Osteoblast (primary cell): ENCODE results near the gene ITPR3. TPM values are rescaled to one million over a fixed set of nuclear protein-coding genes. Genes with fewer than 3 reads are reported as not detected.

Source experiments
- DNase-seq: peaks from one replicate; pipeline ENCODE4 v3.0.0; 2011; ENCODE audit warnings: low spot score, mixed read lengths; ENCODE audit not compliant: insufficient read length; ENCODE audit errors: missing footprints
- H2AFZ ChIP-seq: 2 replicates; pipeline ENCODE4 v1.6.0; 2011; ENCODE audit warnings: mild to moderate bottlenecking, low read length
- H3K27ac ChIP-seq: 2 replicates; pipeline ENCODE4 v1.5.1; 2011; ENCODE audit warnings: mild to moderate bottlenecking, low read depth, low read length, moderate library complexity
- H3K27me3 ChIP-seq: 2 replicates; pipeline ENCODE4 v1.6.0; 2012; ENCODE audit warnings: mild to moderate bottlenecking, control low read depth, inconsistent platforms, low read length, moderate library complexity; ENCODE audit not compliant: insufficient read depth
- H3K36me3 ChIP-seq: 2 replicates; pipeline ENCODE4 v1.5.1; 2011; ENCODE audit warnings: mild to moderate bottlenecking, low read length, control low read depth, moderate library complexity; ENCODE audit not compliant: insufficient read depth
- H3K4me1 ChIP-seq: 2 replicates; pipeline ENCODE4 v1.5.1; 2011; ENCODE audit warnings: mild to moderate bottlenecking, low read length, control low read depth, moderate library complexity; ENCODE audit not compliant: insufficient read depth
- H3K4me2 ChIP-seq: 2 replicates; pipeline ENCODE4 v1.6.0; 2011; ENCODE audit warnings: mild to moderate bottlenecking, low read length; ENCODE audit not compliant: insufficient read depth
- H3K4me3 ChIP-seq: fragments of 200-600 bp; sonication (generic); 3 replicates; pipeline ENCODE4 v1.5.1; 2012; ENCODE audit warnings: mild to moderate bottlenecking, low read length, inconsistent platforms; ENCODE audit not compliant: insufficient read depth
- H3K79me2 ChIP-seq: 2 replicates; pipeline ENCODE4 v1.6.0; 2012; ENCODE audit warnings: mild to moderate bottlenecking, low read length, control low read depth, inconsistent platforms; ENCODE audit not compliant: insufficient read depth
- H3K9me3 ChIP-seq: 2 replicates; pipeline ENCODE4 v1.5.1; 2011; ENCODE audit warnings: low read depth, low read length, control low read depth
- H4K20me1 ChIP-seq: 2 replicates; pipeline ENCODE4 v1.6.0; 2012; ENCODE audit warnings: mild to moderate bottlenecking, low read length, control low read depth; ENCODE audit not compliant: insufficient read depth
- CTCF ChIP-seq: IDR thresholded peaks from 2 replicates; pipeline ENCODE4 v1.5.1; 2011; ENCODE audit warnings: mild to moderate bottlenecking, low read depth, low read length, moderate library complexity; ENCODE audit errors: extremely low read depth
- total RNA-seq: library from RNA; depleted of rRNA; stranded (reverse); fragments of >200 nt; gene quantifications from 2 replicates; pipeline ENCODE4 v1.2.3, GENCODE V29; 2012

Gene ITPR3
- total RNA-seq, 1 donor, result 46.7 TPM

- TF ChIP-seq CTCF, result no peak
- Histone ChIP-seq H3K4me2 (no peak overlapping the region), H3K4me1 (peaks cover 26% of the 10 kb centered on the region), H4K20me1 (no peaks in the 10 kb centered on the region), H3K36me3 (peaks cover 31% of the 10 kb centered on the region), H2AFZ (no peak overlapping the region), H3K27ac (no peak overlapping the region), H3K79me2 (no peaks in the 10 kb centered on the region), H3K4me3 (no peak overlapping the region), H3K27me3 (no peaks in the 10 kb centered on the region), H3K9me3 (no peaks in the 10 kb centered on the region)
- peak; percentile 22 for DNase-seq
Observed at GRCh38 chr6:33679761-33680160, 58.6 kb downstream of the ITPR3 start.

GRCh38 chr6:33682341-33682740 lies 61.2 kb downstream of the ITPR3 start:
- Histone ChIP-seq H3K79me2 (no peaks in the 10 kb centered on the region), H3K4me1 (peaks cover 5% of the 10 kb centered on the region), H3K4me2 (no peak overlapping the region), H2AFZ (no peak overlapping the region), H3K4me3 (no peak overlapping the region), H3K27me3 (no peaks in the 10 kb centered on the region), H3K36me3 (peaks cover 37% of the 10 kb centered on the region), H3K9me3 (no peaks in the 10 kb centered on the region), H4K20me1 (no peaks in the 10 kb centered on the region), H3K27ac (no peak overlapping the region)
- TF ChIP-seq CTCF, result no peak
- DNase-seq, result peak; percentile 50

- H3K4me1 ChIP-seq, result no peaks in the 10 kb centered on the region
- no peak for TF ChIP-seq CTCF
- no peak overlapping the region for H3K4me3 ChIP-seq
- no peak overlapping the region for H2AFZ ChIP-seq
- H3K27ac ChIP-seq, result no peak overlapping the region
- H3K9me3 ChIP-seq, result no peaks in the 10 kb centered on the region
- no peaks in the 10 kb centered on the region for H3K79me2 ChIP-seq
- no peaks in the 10 kb centered on the region for H3K27me3 ChIP-seq
- peaks cover 30% of the 10 kb centered on the region for H3K36me3 ChIP-seq
- DNase-seq, result peak; percentile 91
- no peaks in the 10 kb centered on the region for H4K20me1 ChIP-seq
- no peak overlapping the region for H3K4me2 ChIP-seq
Observed at GRCh38 chr6:33683051-33683571, 62.0 kb downstream of the ITPR3 start.

- Histone ChIP-seq H3K9me3 (no peaks in the 10 kb centered on the region), H3K36me3 (peaks cover 33% of the 10 kb centered on the region)
Observed at GRCh38 chr6:33683576-33684427, 62.7 kb downstream of the ITPR3 start.

More at GRCh38 chr6:33683576-33684427, 62.7 kb downstream of the ITPR3 start:
- Histone ChIP-seq H4K20me1 (no peaks in the 10 kb centered on the region), H3K27ac (no peak overlapping the region), H3K79me2 (no peaks in the 10 kb centered on the region), H3K27me3 (no peaks in the 10 kb centered on the region), H3K4me3 (no peak overlapping the region), H2AFZ (no peak overlapping the region), H3K4me1 (no peaks in the 10 kb centered on the region), H3K4me2 (no peak overlapping the region)
- DNase-seq, result peak; percentile 83
- no peak for TF ChIP-seq CTCF
